H1 (cell line): Measurements from ENCODE around the gene ALOX15B. TPM values are rescaled to one million over a fixed set of nuclear protein-coding genes. Genes with fewer than 3 reads are reported as not detected.

Source experiments
- CTCF ChIA-PET: fragments of 300-600 bp; sonication (Branson Sonifier 250); formaldehyde crosslinking; loops from one replicate; lab custom pipeline; 2021; ENCODE audit not compliant: partially characterized antibody; lab: Charles Lee
- POLR2A ChIA-PET: fragments of 300-600 bp; sonication (Branson Sonifier 250); formaldehyde crosslinking; loops from one replicate; lab custom pipeline; 2021; ENCODE audit warnings: inconsistent platforms; ENCODE audit not compliant: partially characterized antibody; lab: Charles Lee
- DNase-seq, 2 experiments: peaks; one replicate each; pipeline versions ENCODE4 v3.0.0 to v3.0.0-alpha.2; 2010 to 2022; ENCODE audit warnings: low spot score in 2 of 2, low read depth in 1 of 2, mixed read lengths in 1 of 2
- FAIRE-seq: peaks from 2 replicates; lab custom pipeline; 2011; peaks lifted over from hg19 to GRCh38; lab: Jason Lieb, UNC
- H2AFZ ChIP-seq: 2 replicates; pipeline ENCODE4 v1.8.1; 2012; ENCODE audit warnings: low read length, inconsistent platforms
- H2AK5ac ChIP-seq: 2 replicates; pipeline ENCODE4 v1.6.1; 2013; ENCODE audit warnings: low read depth, low read length
- H2BK120ac ChIP-seq: replicated peaks from 2 replicates; pipeline ENCODE3; 2013; ENCODE audit warnings: low read depth, low read length, inconsistent platforms
- H2BK12ac ChIP-seq: 2 replicates; pipeline ENCODE4 v1.6.1; 2013; ENCODE audit warnings: low read depth, low read length
- H2BK15ac ChIP-seq: 2 replicates; pipeline ENCODE4 v1.6.1; 2013; ENCODE audit warnings: low read length
- H2BK20ac ChIP-seq: 2 replicates; pipeline ENCODE4 v1.6.1; 2013; ENCODE audit warnings: low read length
- H2BK5ac ChIP-seq: 2 replicates; pipeline ENCODE4 v1.6.1; 2013; ENCODE audit warnings: low read depth, low read length
- H3K14ac ChIP-seq: 2 replicates; pipeline ENCODE4 v1.6.1; 2013; ENCODE audit warnings: inconsistent platforms; ENCODE audit not compliant: insufficient read length
- H3K18ac ChIP-seq: 2 replicates; pipeline ENCODE4 v1.6.1; 2013; ENCODE audit warnings: low read length; ENCODE audit errors: extremely low read depth
- H3K23ac ChIP-seq: 2 replicates; pipeline ENCODE4 v1.6.1; 2013; ENCODE audit warnings: inconsistent platforms; ENCODE audit not compliant: insufficient read length
- H3K23me2 ChIP-seq: 2 replicates; pipeline ENCODE4 v1.6.1; 2013; ENCODE audit warnings: low read depth, low read length
- H3K27ac ChIP-seq: 2 replicates; pipeline ENCODE4 v1.6.1; 2011; ENCODE audit warnings: low read depth, low read length, inconsistent platforms
- H3K27me3 ChIP-seq, 4 experiments: replicated peaks in 1 of 4; 1 replicate in 1 of 4; 2 replicates in 3 of 4; pipeline versions ENCODE4 v1.6.1 to v1.8.1; 2011 to 2013; ENCODE audit warnings: low read length in 3 of 4, mild to moderate bottlenecking in 3 of 4, inconsistent platforms in 2 of 4, mixed read lengths in 2 of 4, moderate library complexity in 1 of 4; ENCODE audit not compliant: control insufficient read depth in 3 of 4, insufficient read depth in 3 of 4; ENCODE audit errors: extremely low read depth in 1 of 4
- H3K36me3 ChIP-seq, 4 experiments: 2 replicates each; pipeline versions ENCODE4 v1.6.1 to v1.8.1; 2011 to 2013; ENCODE audit warnings: mild to moderate bottlenecking in 4 of 4, low read length in 3 of 4, moderate library complexity in 2 of 4, control low read depth in 1 of 4, inconsistent platforms in 1 of 4; ENCODE audit not compliant: insufficient read depth in 4 of 4, control insufficient read depth in 2 of 4
- H3K4ac ChIP-seq: replicated peaks from 2 replicates; pipeline ENCODE3; 2013; ENCODE audit warnings: low read length, low read depth, mixed read lengths, inconsistent platforms; ENCODE audit not compliant: insufficient read length
- H3K4me1 ChIP-seq, 4 experiments: replicated peaks in 1 of 4; 1 replicate in 1 of 4; 2 replicates in 3 of 4; pipeline versions ENCODE4 v1.6.1 to v1.8.1; 2011 to 2013; ENCODE audit warnings: low read length in 3 of 4, inconsistent platforms in 2 of 4, mixed read lengths in 1 of 4; ENCODE audit not compliant: insufficient read depth in 4 of 4, control insufficient read depth in 3 of 4
- H3K4me2 ChIP-seq, 2 experiments: 2 replicates each; pipeline versions ENCODE4 v1.6.1 to v1.8.1; 2011 to 2013; ENCODE audit warnings: low read depth in 2 of 2, low read length in 2 of 2, control low read depth in 1 of 2, inconsistent platforms in 1 of 2, mild to moderate bottlenecking in 1 of 2; ENCODE audit not compliant: insufficient read depth in 1 of 2
- H3K4me3 ChIP-seq, 4 experiments: fragments of 200-600, 300-600 bp in 1 of 4; sonication (generic), shearing (Covaris generic), sonication (Bioruptor Twin) in 1 of 4; 2 replicates each; pipeline versions ENCODE4 v1.5.1 to v1.8.1; 2011 to 2016; ENCODE audit warnings: low read length in 4 of 4, low read depth in 3 of 4, control low read depth in 2 of 4, inconsistent platforms in 2 of 4, mild to moderate bottlenecking in 2 of 4, mixed read lengths in 1 of 4, moderate library complexity in 1 of 4; ENCODE audit not compliant: insufficient read depth in 2 of 4; ENCODE audit errors: extremely low read depth in 1 of 4
- H3K56ac ChIP-seq: replicated peaks from 2 replicates; pipeline ENCODE3; 2013; ENCODE audit warnings: low read depth, mild to moderate bottlenecking, mixed read lengths, low read length, inconsistent platforms; ENCODE audit not compliant: insufficient read length
- H3K79me1 ChIP-seq: 2 replicates; pipeline ENCODE4 v1.6.1; 2013; ENCODE audit warnings: low read depth, low read length, control low read depth
- H3K79me2 ChIP-seq, 2 experiments: 2 replicates each; pipeline versions ENCODE4 v1.6.1 to v1.8.1; 2012 to 2013; ENCODE audit warnings: low read length in 2 of 2, mild to moderate bottlenecking in 2 of 2, inconsistent platforms in 1 of 2; ENCODE audit not compliant: insufficient read depth in 2 of 2, control insufficient read depth in 1 of 2
- H3K9ac ChIP-seq, 4 experiments: replicated peaks in 1 of 4; 1 replicate in 1 of 4; 2 replicates in 3 of 4; pipeline versions ENCODE4 v1.6.1 to v1.8.1; 2011 to 2013; ENCODE audit warnings: low read depth in 3 of 4, low read length in 3 of 4, control low read depth in 2 of 4, mild to moderate bottlenecking in 2 of 4, moderate library complexity in 2 of 4, inconsistent platforms in 1 of 4; ENCODE audit errors: extremely low read depth in 1 of 4
- H3K9me3 ChIP-seq, 2 experiments: 2 replicates each; pipeline versions ENCODE4 v1.6.1 to v1.8.1; 2012 to 2013; ENCODE audit warnings: mild to moderate bottlenecking in 2 of 2, moderate library complexity in 2 of 2, control low read depth in 1 of 2, inconsistent platforms in 1 of 2, low read depth in 1 of 2, low read length in 1 of 2, mixed read lengths in 1 of 2; ENCODE audit not compliant: insufficient read depth in 2 of 2
- H4K20me1 ChIP-seq, 2 experiments: replicated peaks in 1 of 2; 2 replicates each; pipeline versions ENCODE3 to v1.8.1; 2011 to 2013; ENCODE audit warnings: inconsistent platforms in 2 of 2, low read length in 2 of 2, mild to moderate bottlenecking in 1 of 2; ENCODE audit not compliant: insufficient read depth in 2 of 2, control insufficient read depth in 1 of 2
- H4K5ac ChIP-seq: 2 replicates; pipeline ENCODE4 v1.6.1; 2013; ENCODE audit warnings: low read length, low read depth, mixed read lengths, inconsistent platforms; ENCODE audit not compliant: insufficient read length
- H4K8ac ChIP-seq: 2 replicates; pipeline ENCODE4 v1.8.0; 2013; ENCODE audit warnings: mild to moderate bottlenecking, moderate library complexity, low read length, inconsistent platforms; ENCODE audit not compliant: insufficient read depth; ENCODE audit errors: extremely low read depth
- H4K91ac ChIP-seq: replicated peaks from 2 replicates; pipeline ENCODE3; 2013; ENCODE audit warnings: low read length, mixed read lengths, inconsistent platforms; ENCODE audit not compliant: insufficient read length
- CEBPB ChIP-seq: IDR thresholded peaks from 2 replicates; pipeline ENCODE4 v1.6.1; 2012; ENCODE audit warnings: low read depth, low read length
- CHD1 ChIP-seq: IDR thresholded peaks from 2 replicates; pipeline ENCODE4 v1.6.1; 2012; ENCODE audit warnings: low read depth, low read length, improper control_type of control experiment
- CHD2 ChIP-seq: IDR thresholded peaks from 2 replicates; pipeline ENCODE4 v1.6.1; 2012; ENCODE audit warnings: low read length, improper control_type of control experiment
- CREB1 ChIP-seq: IDR thresholded peaks from 2 replicates; pipeline ENCODE4 v1.6.1; 2012; ENCODE audit warnings: inconsistent platforms
- EZH2 ChIP-seq: fragments of 200-600 bp; sonication (generic); IDR thresholded peaks from 2 replicates; pipeline ENCODE4 v1.7.1; 2012; ENCODE audit warnings: low read depth, mild to moderate bottlenecking, moderate library complexity, low read length, inconsistent platforms; ENCODE audit not compliant: severe bottlenecking
- HDAC6 ChIP-seq: IDR thresholded peaks from one replicate; pipeline ENCODE4 v1.7.1; 2012; ENCODE audit warnings: low read depth, mild to moderate bottlenecking, inconsistent platforms, low read length, moderate library complexity
- KDM5A ChIP-seq: fragments of 200-600 bp; IDR thresholded peaks from 2 replicates; pipeline ENCODE4 v1.7.1; 2012; ENCODE audit warnings: mild to moderate bottlenecking, low read length, inconsistent platforms, mixed read lengths
- NRF1 ChIP-seq: IDR thresholded peaks from 2 replicates; pipeline ENCODE4 v1.6.1; 2011; ENCODE audit warnings: mild to moderate bottlenecking, low read depth, low read length, improper control_type of control experiment
- SP2 ChIP-seq: IDR thresholded peaks from 2 replicates; pipeline ENCODE4 v1.6.1; 2012; ENCODE audit warnings: mild to moderate bottlenecking, low read length, inconsistent platforms
- SP4 ChIP-seq: IDR thresholded peaks from 2 replicates; pipeline ENCODE4 v1.6.1; 2012; ENCODE audit warnings: low read length, inconsistent platforms
- SUZ12 ChIP-seq: fragments of 200-600 bp; sonication (generic); IDR thresholded peaks from 2 replicates; pipeline ENCODE4 v1.6.1; 2012; ENCODE audit warnings: mild to moderate bottlenecking, inconsistent platforms, low read length, moderate library complexity, mixed read lengths
- YY1 ChIP-seq: IDR thresholded peaks from 2 replicates; pipeline ENCODE4 v1.6.1; 2011; ENCODE audit warnings: low read depth, mild to moderate bottlenecking, low read length
- WGBS, 2 experiments: shearing (Covaris generic) in 1 of 2; methylation state at CpG; one replicate each; pipeline versions ENCODE4 v1.1.6 to v1.1.7; 2013 to 2015; ENCODE audit warnings: low lambda C conversion rate in 2 of 2, mixed read lengths in 2 of 2, inconsistent platforms in 1 of 2, low coverage in 1 of 2, missing lambda C conversion rate in 1 of 2; ENCODE audit not compliant: insufficient replicate concordance in 2 of 2, insufficient coverage in 1 of 2, insufficient read length in 1 of 2; ENCODE audit errors: extremely low coverage in 1 of 2, missing lambda C conversion rate in 1 of 2; 5-methylcytosine and 5-hydroxymethylcytosine counted together
- polyA plus RNA-seq, 7 experiments: library from polyadenylated mRNA; depleted of rRNA in 3 of 7; stranded (reverse) in 5 of 7; unstranded in 2 of 7; fragments of >200 nt in 5 of 7; fragments of 200-250 nt in 2 of 7; gene quantifications; 1 replicate in 5 of 7; 2 replicates in 1 of 7; 4 replicates in 1 of 7; pipeline versions ENCODE4 v1.2.1 to v1.2.3, GENCODE V29; 2011 to 2013; ENCODE audit warnings: missing spikeins in 2 of 7, mixed read lengths in 2 of 7
- total RNA-seq: library from RNA; stranded (reverse); fragmentation: NEBNext Ultra II Directional; extraction: Animal tissue kit (Norgen Biotek cat#: 25700); gene quantifications from 2 replicates; pipeline ENCODE4 v1.2.1, GENCODE V29; 2021

Gene ALOX15B
- total and polyA plus RNA-seq, 2 of the 8 experiments (the other 6 are each of a cell fraction or from before 2014, with no cell fraction given): 0.63 to 0.91 TPM

GRCh38 chr17:8079291-8080207, 40.7 kb downstream of the ALOX15B start:
- Histone ChIP-seq H3K14ac (no peak overlapping the region), H3K79me1 (no peaks in the 10 kb centered on the region)
- peak; percentile 60 for FAIRE-seq
- TF ChIP-seq SP2 (no peak), YY1 (peak; percentile 87), KDM5A (no peak), CHD1 (no peak), EZH2 (peak; percentile 50), HDAC6 (no peak), SUZ12 (no peak; the same call in 1 of the 2 replicates), CREB1 (peak; percentile 68; the same call in 1 of the 2 replicates), CEBPB (no peak), SP4 (0 out of 2 replicates have a peak, but pooled peaks have one; percentile 27), NRF1 (no peak; the same call in 1 of the 2 replicates), CHD2 (no peak)

More at GRCh38 chr17:8079291-8080207, 40.7 kb downstream of the ALOX15B start:
- ChIA-PET CTCF (interaction anchor here (0.7 to 17.3 kb wide), 26 partner anchors 9 to 301 kb away, joined by 3 to 315 read pairs (median 4); partner anchors contain the start of genes ALOX12B, ALOXE3, BORCS6 and HES7), POLR2A (interaction anchor here (0.7 to 1.3 kb wide), 5 partner anchors 27 to 83 kb away, joined by 3 read pairs; partner anchors contain the start of gene VAMP2)
- Histone ChIP-seq H3K36me3 (no peaks in the 10 kb centered on the region), H2AFZ (peak overlapping the region; percentile 84; the same call in 1 of the 2 replicates), H2BK20ac (no peak overlapping the region), H3K4ac (peak overlapping the region; percentile 69), H2AK5ac (no peak overlapping the region), H3K56ac (peak overlapping the region; percentile 53), H4K8ac (no peak overlapping the region), H3K4me2 (peak overlapping the region; percentile 53 to 92), H3K18ac (no peak overlapping the region; the same call in 1 of the 2 replicates), H2BK15ac (0 out of 2 replicates have a peak overlapping the region, but pooled peaks have one; percentile 12), H4K5ac (peak overlapping the region; percentile 42), H3K4me3 (peak overlapping the region; percentile 58 to 72 (median 64)), H3K23ac (no peak overlapping the region), H4K91ac (peak overlapping the region; percentile 80), H3K9ac (peak overlapping the region in 2 of 4 experiments; percentile 7 to 13; a peak in 3 of 7 replicates), H2BK120ac (no peak overlapping the region), H4K20me1 (no peaks in the 10 kb centered on the region), H3K9me3 (no peaks in the 10 kb centered on the region), H3K4me1 (peaks cover 0 to 5% (median 2%) of the 10 kb centered on the region in 4 experiments; a peak in 4 of 7 replicates), H3K27me3 (peaks cover 3 to 40% (median 29%) of the 10 kb centered on the region in 4 experiments), H3K79me2 (no peaks in the 10 kb centered on the region), H3K27ac (no peak overlapping the region), H2BK12ac (peak overlapping the region; percentile 40; the same call in 1 of the 2 replicates), H3K23me2 (peaks cover 3% of the 10 kb centered on the region; the same call in 1 of the 2 replicates), H2BK5ac (no peak overlapping the region)
- 2% methylated on average over 59 of the region's 87 CpGs; no CpG with 5 or more reads in 1 of the 2 experiments for WGBS, 2 experiments
- peak; percentile 74 to 95 for DNase-seq
